CD4-positive, alpha-beta T cell (primary cell): ENCODE data around the gene MYO9A. TPM values are rescaled to one million over a fixed set of nuclear protein-coding genes. Genes with fewer than 3 reads are reported as not detected.

Experiments used
- ATAC-seq: fragments of 200-7000 bp; cut with Tn5 transposase; one replicate; pipeline ENCODE4 v1.10.0; 2022; ENCODE audit warnings: mild to moderate bottlenecking; ENCODE audit not compliant: poor library complexity
- CTCF ChIA-PET: fragments of 350-600 bp; sonication (Branson Sonifier 250); formaldehyde crosslinking; loops from one replicate; lab custom pipeline; 2021; ENCODE audit warnings: antibody characterized with exemption, inconsistent platforms; lab: Charles Lee
- POLR2A ChIA-PET: fragments of 350-600 bp; sonication (Branson Sonifier 250); formaldehyde crosslinking; loops from one replicate; lab custom pipeline; 2021; ENCODE audit warnings: antibody characterized with exemption, inconsistent platforms; lab: Charles Lee
- DNase-seq, 14 experiments: peaks; one replicate each; pipeline ENCODE4 v3.0.0-alpha.2; 2013 to 2020; ENCODE audit warnings: mixed read lengths in 2 of 14
- H3K27ac ChIP-seq, 2 donors: one replicate each; pipeline versions ENCODE4 v1.5.1 to v1.7.0; 2013; ENCODE audit warnings: low read length in 2 of 2, low read depth in 1 of 2, mild to moderate bottlenecking in 1 of 2
- H3K27me3 ChIP-seq, 2 experiments: 1 replicate in 1 of 2; 2 replicates in 1 of 2; pipeline versions ENCODE4 v1.6.1 to v1.7.0; 2013; ENCODE audit warnings: low read length in 2 of 2, control low read depth in 1 of 2, mild to moderate bottlenecking in 1 of 2, moderate library complexity in 1 of 2; ENCODE audit not compliant: insufficient read depth in 2 of 2, control insufficient read depth in 1 of 2
- H3K36me3 ChIP-seq: one replicate; pipeline ENCODE4 v1.6.1; 2013; ENCODE audit warnings: low read length, control low read depth; ENCODE audit not compliant: insufficient read depth
- H3K4me1 ChIP-seq: one replicate; pipeline ENCODE4 v1.6.1; 2013; ENCODE audit warnings: low read length, control low read depth; ENCODE audit not compliant: insufficient read depth
- H3K4me3 ChIP-seq: one replicate; pipeline ENCODE4 v1.5.1; 2013; ENCODE audit warnings: mild to moderate bottlenecking, low read length, moderate library complexity
- H3K9me3 ChIP-seq, 2 experiments: 1 replicate in 1 of 2; 2 replicates in 1 of 2; pipeline versions ENCODE4 v1.6.1 to v1.7.0; 2013; ENCODE audit warnings: low read length in 2 of 2, mild to moderate bottlenecking in 2 of 2, control low read depth in 1 of 2, moderate library complexity in 1 of 2; ENCODE audit not compliant: control insufficient read depth in 1 of 2, insufficient read depth in 1 of 2
- H3K27ac Mint-ChIP-seq: one replicate; pipeline ENCODE4 v1.8.0; 2020; ENCODE audit warnings: mixed read lengths
- H3K27me3 Mint-ChIP-seq: one replicate; pipeline ENCODE4 v1.8.0; 2021; ENCODE audit warnings: mixed read lengths
- H3K36me3 Mint-ChIP-seq: one replicate; pipeline ENCODE4 v1.8.0; 2021; ENCODE audit warnings: low read depth, mixed read lengths
- H3K4me1 Mint-ChIP-seq: one replicate; pipeline ENCODE4 v1.8.0; 2021; ENCODE audit warnings: low read depth, mixed read lengths
- H3K4me3 Mint-ChIP-seq: one replicate; pipeline ENCODE4 v1.8.0; 2020; ENCODE audit warnings: mild to moderate bottlenecking, mixed read lengths
- H3K9me3 Mint-ChIP-seq: one replicate; pipeline ENCODE4 v1.8.0; 2020; ENCODE audit warnings: mixed read lengths
- CTCF ChIP-seq: fragments of 200-600 bp; IDR thresholded peaks from one replicate; pipeline ENCODE4 v1.8.0; 2022; ENCODE audit warnings: antibody characterized with exemption, mild to moderate bottlenecking
- intact Hi-C, 2 experiments: fragments of 100-400 bp; cut with DNase I in 1 of 2; cut with micrococcal nuclease in 1 of 2; formaldehyde crosslinking; loops; one replicate each; pipeline versions ENCODE4 v1.15.1 to v1.9.0; 2023 to 2025; cut with DNase I, micrococcal nuclease
- total RNA-seq, 174 experiments: library from RNA in 2 of 174; stranded (reverse) in 2 of 174; gene quantifications; one replicate each; pipeline ENCODE4 v1.2.3 and lab custom pipeline; 2021 to 2026

The MYO9A gene
- total RNA-seq, 2 experiments from 2014 or later = 23.4 to 29.1 TPM

GRCh38 chr15:72082176-72082575 lies 35.8 kb downstream of the MYO9A start:
- POLR2A ChIA-PET = no interaction called here
- CTCF ChIA-PET = no interaction called here
- Histone ChIP-seq H3K27ac (no peak overlapping the region), H3K36me3 (no peaks in the 10 kb centered on the region), H3K9me3 (peaks cover 0 to 9% of the 10 kb centered on the region in 2 experiments), H3K4me3 (no peak overlapping the region), H3K4me1 (no peaks in the 10 kb centered on the region), H3K27me3 (no peaks in the 10 kb centered on the region)
- intact Hi-C loops = no loop called here
- DNase-seq (no peak), ATAC-seq (no peak)
- Mint-ChIP-seq H3K27ac (no peak overlapping the region), H3K9me3 (peaks cover 4% of the 10 kb centered on the region), H3K27me3 (no peaks in the 10 kb centered on the region), H3K4me1 (peaks cover 17% of the 10 kb centered on the region), H3K4me3 (no peak overlapping the region), H3K36me3 (peaks cover 5% of the 10 kb centered on the region)
- no peak for TF ChIP-seq CTCF

GRCh38 chr15:72078887-72079286 lies 39.1 kb downstream of the MYO9A start:
- Histone ChIP-seq H3K27ac (no peak overlapping the region), H3K9me3 (no peaks in the 10 kb centered on the region), H3K27me3 (no peaks in the 10 kb centered on the region), H3K36me3 (no peaks in the 10 kb centered on the region), H3K4me3 (no peak overlapping the region), H3K4me1 (no peaks in the 10 kb centered on the region)
- H3K27ac Mint-ChIP-seq = no peak overlapping the region
- intact Hi-C loops = no loop called here
- peaks cover 4% of the 10 kb centered on the region for H3K9me3 Mint-ChIP-seq
- H3K27me3 Mint-ChIP-seq = no peaks in the 10 kb centered on the region
- peaks cover 34% of the 10 kb centered on the region for H3K4me1 Mint-ChIP-seq
- ATAC-seq (no peak), DNase-seq (peak in 1 of 14 experiments; percentile 3)
- POLR2A ChIA-PET = no interaction called here
- no peak overlapping the region for H3K4me3 Mint-ChIP-seq
- TF ChIP-seq CTCF = no peak
- CTCF ChIA-PET = no interaction called here
- H3K36me3 Mint-ChIP-seq = no peaks in the 10 kb centered on the region

GRCh38 chr15:72077950-72078349 lies 40.0 kb downstream of the MYO9A start:
- TF ChIP-seq CTCF = no peak
- no peak overlapping the region for H3K4me3 Mint-ChIP-seq
- H3K36me3 Mint-ChIP-seq = no peaks in the 10 kb centered on the region
- H3K9me3 Mint-ChIP-seq = peaks cover 4% of the 10 kb centered on the region
- H3K4me3 ChIP-seq = no peak overlapping the region
- ATAC-seq (no peak), DNase-seq (no peak)
- ChIA-PET POLR2A (no interaction called here), CTCF (interaction anchor here (0.8 kb wide), 1 partner anchor 9 kb away, joined by 3 read pairs; no protein-coding TSS in a partner anchor)
- intact Hi-C loops = no loop called here
- no peaks in the 10 kb centered on the region for H3K36me3 ChIP-seq
- H3K27me3 ChIP-seq = no peaks in the 10 kb centered on the region
- no peaks in the 10 kb centered on the region for H3K4me1 ChIP-seq
- no peaks in the 10 kb centered on the region for H3K9me3 ChIP-seq
- no peak overlapping the region for H3K27ac ChIP-seq
- no peaks in the 10 kb centered on the region for H3K27me3 Mint-ChIP-seq
- no peak overlapping the region for H3K27ac Mint-ChIP-seq
- peaks cover 36% of the 10 kb centered on the region for H3K4me1 Mint-ChIP-seq
